Activated CD8-positive, alpha-beta memory T cell treated with anti-CD3 and anti-CD28 coated beads for 24 hours (primary cell): ENCODE measurements around the gene C2orf66.

Source experiments
- DNase-seq: peaks from one replicate; pipeline ENCODE4 v3.0.0-alpha.2; 2020

C2orf66 gene

DNA sequence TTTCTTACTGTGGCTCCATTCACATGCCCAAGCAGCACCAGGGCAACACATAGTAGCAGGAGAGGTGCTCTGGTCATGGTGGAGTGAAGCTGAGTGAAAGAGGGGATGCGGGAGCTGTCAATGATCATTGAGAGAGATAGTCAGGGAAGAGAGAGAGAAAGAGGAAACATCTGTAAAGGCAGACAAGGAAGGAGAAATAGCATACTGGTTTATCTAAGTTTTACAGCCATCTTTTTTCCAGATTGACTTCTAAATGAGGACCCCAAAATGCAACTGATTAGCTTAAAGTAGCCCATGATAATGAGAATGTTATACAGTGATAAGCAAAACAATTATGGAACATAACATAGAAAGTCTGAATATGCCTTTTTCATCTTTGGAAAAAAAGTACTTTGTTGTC is at the start of gene C2orf66:
Gene C2orf66, minus strand, starts transcription at position 96 of the 400 bp plus-strand sequence. Its CDS starts 19 bp downstream, at position 77.
- no peak for DNase-seq

DNA sequence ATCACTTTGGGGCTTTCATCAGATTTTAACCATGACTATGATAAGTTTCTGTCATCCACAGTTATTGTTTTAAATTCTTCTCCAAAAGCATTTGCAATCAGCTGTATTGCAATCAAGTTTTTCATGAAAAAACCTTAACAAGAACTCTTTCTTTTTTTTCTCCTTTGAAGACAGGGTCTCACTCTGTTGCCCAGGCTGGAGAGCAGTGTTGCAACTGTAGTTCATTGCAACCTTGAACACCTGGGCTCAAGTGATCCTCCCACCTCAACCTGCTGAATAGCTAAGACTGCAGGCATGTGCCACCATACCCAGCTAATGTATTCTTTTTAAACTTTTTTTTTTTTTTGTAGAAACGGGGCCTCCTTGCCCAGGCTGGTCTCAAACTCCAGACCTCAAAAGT is 45.5 kb upstream of the C2orf66 start:
- no peak for DNase-seq

DNA sequence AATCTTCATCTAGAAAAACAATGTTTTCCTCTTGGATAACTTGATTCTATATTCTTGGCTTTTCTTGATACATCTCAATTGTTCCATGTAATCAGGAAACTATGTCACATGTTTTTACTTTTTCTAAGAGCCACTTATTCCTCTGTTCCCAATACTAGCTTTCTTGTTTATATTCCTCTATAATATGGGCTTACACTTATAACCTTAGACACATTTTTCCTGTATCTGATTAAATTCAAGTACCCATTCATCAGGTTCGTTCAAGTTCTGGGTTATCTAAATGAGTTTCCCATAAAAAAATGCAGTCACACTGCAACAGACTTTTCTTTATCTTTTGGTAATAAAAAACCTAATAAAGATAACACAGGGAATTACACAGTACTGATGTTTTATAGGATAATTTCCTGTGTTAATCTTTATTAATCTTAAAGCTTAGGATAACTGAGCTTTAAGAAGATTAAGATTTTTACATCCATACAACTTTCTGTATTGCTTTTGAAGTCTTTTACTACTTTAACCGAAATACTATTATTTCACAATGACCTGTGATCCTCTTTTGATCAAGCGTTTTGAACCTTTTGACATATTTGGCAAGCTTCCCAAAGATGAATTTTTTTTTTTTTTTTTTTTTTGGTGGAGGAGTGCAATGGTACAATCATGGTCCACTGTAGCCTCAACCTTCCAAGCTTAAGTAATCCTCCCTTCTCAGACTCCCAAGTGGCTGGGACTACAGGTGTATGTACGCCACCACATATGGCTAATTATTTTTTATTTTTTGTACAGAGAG is 44.3 kb upstream of the C2orf66 start:
- DNase-seq, result no peak

DNA sequence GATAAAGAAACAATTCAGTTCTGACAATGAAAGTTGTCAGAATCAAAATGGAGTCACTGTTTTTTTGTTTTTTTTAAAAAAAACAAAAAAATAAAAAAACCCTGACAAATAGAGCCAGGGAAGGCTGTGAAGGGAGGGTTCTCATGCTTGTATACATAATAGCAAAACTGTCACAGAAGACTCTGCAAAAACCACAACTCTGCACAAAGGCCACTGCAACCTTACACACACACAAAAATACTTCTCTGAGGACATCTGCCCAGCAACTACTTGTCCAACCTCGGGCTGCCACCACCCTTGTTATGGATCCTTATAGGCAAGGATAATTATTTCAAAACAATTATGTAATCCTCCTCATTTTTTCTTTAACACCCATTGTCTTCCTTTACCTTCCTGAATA is 41.9 kb upstream of the C2orf66 start:
- no peak for DNase-seq

DNA sequence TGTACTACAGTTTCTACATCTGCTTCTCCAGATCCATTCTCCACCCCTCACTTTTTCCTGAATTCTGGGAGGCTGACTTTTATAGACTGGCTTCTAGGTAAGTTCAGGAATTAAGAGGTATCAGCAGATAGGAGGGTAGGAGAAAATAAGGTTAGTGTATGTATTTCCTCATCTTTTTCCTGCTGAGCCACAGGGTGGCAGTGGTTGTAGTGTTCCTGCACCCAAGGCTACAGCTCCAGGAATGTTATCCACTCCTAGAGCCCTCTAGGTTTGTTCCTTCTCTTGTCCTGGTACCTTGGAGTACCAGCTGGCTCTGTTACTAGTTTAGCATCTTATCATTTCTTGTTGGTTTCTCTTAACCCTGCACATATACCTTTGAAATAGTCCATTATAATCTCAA is 40.7 kb upstream of the C2orf66 start:
- DNase-seq, result no peak

DNA sequence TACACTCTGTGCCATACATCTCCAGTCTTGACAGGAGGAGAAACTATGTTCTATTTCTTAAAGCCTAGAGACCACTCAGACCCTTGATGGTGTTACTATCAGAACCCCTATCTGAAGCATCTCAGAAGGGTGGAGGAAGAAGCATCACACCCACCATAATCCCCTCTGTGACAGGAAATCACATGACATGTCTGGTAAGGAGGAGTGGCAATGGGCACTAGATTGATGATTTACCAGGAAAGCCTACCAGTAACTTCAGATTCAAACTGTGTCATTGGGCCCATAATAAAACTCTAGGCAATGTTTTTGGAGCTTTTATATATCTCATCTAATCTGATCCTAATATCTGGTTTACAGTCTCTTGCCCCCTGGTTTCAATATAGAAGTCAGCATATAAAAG is 37.1 kb upstream of the C2orf66 start:
- no peak for DNase-seq

DNA sequence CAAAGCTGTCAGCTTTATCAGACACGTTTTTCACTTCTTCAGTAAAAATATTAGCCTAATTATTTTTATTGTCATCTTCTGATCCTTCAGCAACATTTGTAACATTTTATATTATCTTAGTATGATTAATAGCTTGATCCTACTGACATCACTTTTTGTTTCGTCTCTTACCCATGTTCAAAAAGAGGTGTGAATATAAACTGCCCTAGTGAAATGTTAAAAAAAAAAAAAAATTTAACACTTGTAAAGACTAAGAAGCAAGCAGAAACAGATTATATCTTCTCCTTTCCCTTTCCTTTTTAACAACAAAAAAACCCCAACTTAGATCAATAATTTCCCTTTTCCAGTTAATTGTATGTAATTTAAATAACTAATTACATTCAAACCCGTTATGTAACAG is 36.2 kb upstream of the C2orf66 start:
- DNase-seq, result no peak

DNA sequence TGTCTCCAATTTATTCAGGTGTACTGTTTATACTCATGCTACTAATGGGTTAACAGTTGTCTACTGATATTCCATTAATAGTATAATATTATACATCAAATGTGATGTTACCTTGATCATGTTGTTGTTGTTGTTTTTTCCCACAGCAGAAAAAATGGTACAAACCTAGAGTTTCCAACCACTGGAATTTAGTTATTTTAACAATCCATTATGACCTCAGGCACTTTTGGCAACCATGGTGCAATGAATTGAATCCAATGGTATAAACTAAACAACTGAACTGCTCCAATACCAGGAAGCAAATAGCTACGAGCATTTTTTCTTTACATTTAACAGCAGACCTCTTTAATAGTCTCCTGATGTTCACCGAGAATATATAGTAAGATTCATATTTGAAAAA is 31.0 kb upstream of the C2orf66 start:
- no peak for DNase-seq

DNA sequence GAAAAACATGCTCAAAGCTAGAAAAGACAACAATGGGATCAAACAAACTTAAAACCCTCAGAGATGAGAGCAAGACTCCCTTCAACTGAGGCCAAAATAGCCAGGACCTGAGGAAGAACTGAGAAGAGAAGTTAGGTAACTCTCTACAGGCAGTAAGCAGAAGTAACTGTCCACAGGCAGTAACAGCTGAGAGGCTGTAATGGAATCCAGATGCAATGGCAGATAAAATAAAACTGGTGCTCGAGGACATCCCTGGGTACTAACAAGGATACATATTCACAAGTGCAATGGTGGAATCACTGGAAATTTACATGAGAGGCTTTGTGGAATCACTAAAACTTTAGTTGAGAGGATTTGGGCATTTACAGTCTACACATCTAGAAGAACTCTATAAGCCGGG is 30.4 kb upstream of the C2orf66 start:
- no peak for DNase-seq

DNA sequence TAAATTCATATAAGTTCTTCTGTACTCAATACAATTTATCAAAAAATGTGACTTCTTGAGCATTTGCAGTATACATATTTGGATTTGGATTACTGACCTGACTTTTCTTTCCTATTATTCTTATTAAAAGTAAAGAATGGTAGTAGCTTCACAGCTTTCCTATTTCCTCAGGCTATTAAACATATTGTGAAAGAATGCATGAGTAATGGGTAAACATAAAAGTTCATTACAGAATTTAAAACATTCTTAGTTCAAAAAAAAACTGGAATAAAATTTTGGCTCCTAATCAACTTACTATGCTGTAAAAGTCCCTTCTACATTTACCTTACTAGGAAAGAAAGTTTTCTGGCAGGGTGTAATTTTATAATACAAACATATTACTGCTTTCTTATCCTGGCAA is 27.3 kb upstream of the C2orf66 start:
- no peak for DNase-seq

DNA sequence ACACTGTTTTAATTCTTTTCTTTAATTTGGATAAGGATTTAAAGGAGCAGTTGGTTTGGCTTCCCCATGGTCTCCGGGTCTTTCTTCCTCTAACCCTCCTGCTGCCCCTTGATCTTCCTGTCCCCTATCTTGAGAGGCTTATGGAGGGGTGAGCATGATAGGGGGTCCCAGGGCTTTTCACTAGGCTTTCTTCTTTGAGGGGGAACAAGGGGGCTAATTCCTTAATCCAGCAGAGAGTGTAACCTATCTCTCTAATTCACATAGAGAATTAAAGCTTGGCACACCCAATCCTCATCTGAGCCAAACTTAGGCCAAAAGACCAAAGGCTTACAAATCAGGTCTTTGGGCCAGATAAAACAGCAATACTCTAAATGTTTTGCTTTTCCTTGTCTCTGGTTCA is 21.5 kb upstream of the C2orf66 start:
- no peak for DNase-seq

DNA sequence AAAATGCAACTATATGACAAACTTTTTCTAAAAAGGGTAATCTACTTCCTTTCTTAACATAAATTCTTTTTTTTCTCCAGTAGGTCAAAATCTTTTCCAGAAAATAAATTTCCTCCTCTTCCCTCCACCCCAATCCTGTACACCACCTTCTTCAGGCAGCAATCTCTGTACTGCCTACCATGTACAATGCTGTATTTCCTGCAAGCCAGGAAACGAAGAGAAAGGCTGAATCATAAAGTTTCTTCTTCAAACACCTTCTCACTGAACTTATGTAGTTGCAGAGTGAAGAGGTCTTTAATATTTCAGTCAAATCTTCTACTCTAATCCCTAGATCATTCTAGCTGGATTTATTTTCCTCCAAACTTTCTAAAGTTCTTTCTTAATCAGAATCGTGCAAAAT is 18.2 kb upstream of the C2orf66 start:
- DNase-seq, result no peak

DNA sequence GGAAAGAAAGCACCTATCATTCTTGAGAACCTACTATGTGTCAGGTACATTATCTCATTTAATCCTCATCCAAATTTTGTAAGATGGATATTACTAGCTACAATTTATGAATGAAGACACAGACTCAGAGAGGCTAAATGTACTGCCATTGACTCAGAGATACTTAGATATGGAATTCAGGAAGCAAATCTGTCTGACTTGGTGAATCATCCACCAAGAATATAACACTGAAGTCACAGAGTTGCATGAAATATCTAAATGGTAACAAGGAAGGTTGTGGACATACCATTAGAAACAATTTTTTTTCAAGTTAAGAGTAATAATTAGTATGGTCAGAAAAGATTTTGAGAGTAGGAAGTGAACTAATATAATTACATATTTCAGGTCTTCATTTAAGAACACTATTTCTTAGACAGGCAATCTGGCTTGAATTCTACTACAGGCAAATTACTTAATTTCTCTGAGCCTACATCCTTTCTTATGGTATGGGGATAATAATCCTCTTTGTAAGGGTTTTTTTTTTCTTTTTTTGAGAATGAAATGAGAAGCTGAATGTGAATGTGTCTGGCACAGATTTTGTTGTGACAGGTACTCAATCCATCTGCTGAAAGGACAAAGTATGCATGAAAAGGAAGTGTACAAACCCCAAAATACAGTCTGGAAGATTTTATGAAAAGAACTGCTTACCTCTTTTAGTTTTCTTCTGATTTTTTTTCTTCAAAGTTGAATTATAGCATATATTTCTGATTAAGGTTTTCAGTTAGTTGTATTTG is 14.8 kb upstream of the C2orf66 start:
- DNase-seq, result no peak

DNA sequence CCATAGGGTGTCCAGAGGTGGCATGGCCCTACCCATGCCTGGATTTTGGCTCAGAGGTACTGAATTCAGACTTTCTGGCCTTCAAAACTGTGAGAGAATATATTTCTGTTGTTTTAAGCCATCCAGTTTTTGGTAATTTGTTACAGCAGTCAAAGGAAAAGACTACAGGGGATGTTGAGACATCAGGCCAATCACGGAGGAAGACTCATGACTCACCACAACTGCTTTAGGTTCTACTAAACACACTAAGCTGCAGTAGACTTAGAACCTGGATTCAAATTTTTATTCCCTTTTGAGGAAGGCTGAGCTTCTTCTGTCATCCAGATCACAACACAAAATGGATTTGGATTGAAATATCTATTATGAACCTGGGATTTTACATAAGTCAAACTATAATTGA is 12.0 kb upstream of the C2orf66 start:
- no peak for DNase-seq

DNA sequence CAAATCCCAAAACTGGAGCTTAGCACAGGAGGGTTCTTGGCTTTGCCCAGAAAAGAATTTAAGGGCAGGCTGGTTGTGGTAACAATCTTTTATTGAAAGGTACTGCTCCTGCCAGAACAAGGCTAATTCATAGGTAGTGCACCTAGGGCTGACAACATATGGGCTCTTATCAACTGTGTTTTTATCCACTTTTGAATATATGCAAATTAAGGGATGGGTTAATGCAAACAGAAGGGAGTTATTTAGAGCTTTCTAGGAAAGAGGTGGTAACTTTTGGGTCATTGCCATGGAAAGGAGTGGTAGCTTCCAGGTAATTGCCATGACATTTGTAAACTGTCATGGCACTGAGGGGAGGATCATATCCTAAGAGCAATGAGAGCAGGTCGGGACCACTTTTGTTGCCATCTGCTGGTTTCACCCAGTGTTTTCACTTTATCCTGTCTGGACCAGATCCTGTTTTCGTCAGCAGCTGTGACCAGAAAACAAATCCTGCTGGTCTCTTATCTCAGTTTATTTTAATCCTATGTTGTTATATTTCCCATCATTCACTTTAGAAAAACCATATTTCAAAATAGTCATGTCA is 981 bp downstream of the C2orf66 start:
- no peak for DNase-seq

DNA sequence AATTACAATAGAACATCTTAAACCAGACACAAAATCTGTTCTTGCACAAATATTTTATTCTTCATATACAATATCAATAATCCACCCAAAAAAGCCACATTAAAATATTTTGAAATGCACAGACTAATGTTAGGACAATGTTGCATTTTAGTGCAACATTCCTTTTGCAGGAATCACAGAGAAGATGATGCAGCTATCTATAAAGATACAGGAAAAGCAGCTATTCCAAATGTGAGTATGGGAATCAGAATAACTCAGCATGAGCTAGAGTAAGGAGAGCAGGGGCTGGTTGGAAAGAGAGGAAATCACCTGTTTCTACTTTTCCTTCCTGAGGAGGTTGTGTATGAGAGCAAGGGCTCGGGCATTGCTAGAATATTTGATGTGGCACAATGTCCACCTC is 4.8 kb downstream of the C2orf66 start:
- DNase-seq, result no peak

DNA sequence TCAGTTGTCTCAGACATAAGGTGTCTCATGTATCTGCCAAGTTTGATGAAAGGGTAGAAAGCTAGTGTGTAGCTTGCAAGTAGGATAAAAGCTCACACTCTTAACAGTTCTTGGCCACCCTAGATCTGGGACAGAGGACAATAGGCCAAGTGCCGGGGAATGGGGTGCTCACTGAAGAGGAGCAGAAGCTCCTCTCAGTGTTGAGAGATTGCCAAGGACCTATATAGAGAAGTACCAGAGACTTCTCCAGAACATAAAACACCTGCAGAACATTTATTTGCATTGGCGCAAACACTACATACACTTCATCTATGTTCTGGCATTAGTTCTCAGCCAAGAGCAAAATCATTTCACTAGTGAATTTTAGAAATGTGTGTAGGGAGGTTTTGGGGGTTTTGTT is 6.8 kb downstream of the C2orf66 start:
- DNase-seq, result no peak

DNA sequence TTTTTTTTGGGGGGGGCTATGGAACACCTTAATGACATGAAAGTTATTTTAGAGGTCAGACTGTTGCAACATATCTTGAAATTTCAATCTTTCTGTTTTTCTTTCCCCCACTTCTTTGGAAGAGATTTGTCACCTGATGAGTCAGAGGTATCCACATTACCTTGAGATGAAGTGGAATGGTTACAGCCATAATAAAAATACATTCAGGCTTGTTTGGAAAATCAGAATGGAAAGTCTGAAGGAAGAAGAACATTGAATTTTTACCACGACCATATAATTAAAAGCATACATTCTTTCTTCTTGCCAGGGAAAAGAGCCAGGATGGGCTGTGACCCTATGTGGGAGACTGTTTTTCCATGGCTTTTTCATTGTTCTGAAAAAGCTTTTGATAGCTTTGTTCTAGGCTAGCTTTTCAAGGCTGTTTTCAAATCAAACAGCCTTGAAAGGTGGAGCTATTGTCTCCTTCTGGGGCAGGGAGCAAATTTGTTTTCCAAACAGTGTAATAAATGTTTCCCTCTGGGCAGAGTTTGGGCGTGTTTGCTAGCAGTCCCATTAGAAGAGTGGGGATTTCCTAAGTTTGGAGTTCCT is 7.4 kb downstream of the C2orf66 start:
- no peak for DNase-seq

DNA sequence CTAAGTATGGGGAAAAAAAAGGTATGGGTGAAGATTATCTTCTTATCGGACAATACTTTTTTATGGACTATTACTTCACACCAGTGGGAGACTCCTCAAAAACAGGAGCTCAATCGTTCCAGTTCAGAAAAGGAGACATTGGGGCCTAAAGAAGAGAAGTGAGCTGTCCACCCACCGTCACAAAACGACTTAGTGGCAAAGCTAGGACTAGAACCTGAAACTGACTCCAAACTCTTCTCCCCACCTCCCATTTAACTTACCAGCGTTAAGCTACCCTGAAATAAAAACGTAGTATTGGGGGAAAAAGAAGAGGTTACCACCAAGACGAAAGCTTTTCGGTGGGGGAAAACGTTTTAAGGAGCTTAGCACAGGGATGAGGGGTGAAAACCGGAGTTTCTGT is 10.2 kb downstream of the C2orf66 start:
- no peak for DNase-seq

DNA sequence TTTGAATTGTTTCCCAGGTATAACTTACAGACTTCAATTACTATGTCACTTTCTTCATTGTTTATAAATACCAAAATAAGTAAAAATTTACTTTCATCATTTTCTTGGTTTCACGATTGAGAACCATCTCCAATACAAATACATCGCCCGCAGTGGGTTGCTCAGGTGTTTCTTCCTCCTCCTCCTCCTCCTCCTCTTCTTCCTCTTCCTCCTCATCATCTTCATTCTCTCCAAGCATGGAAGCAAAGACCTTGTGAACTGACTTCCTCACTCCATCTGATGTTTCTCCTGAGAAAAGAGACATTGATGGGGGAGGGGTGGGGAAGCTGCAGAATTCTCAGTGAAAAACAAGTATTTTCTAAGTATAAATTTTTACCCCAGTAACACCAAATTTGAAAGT is 16.3 kb downstream of the C2orf66 start:
- no peak for DNase-seq

DNA sequence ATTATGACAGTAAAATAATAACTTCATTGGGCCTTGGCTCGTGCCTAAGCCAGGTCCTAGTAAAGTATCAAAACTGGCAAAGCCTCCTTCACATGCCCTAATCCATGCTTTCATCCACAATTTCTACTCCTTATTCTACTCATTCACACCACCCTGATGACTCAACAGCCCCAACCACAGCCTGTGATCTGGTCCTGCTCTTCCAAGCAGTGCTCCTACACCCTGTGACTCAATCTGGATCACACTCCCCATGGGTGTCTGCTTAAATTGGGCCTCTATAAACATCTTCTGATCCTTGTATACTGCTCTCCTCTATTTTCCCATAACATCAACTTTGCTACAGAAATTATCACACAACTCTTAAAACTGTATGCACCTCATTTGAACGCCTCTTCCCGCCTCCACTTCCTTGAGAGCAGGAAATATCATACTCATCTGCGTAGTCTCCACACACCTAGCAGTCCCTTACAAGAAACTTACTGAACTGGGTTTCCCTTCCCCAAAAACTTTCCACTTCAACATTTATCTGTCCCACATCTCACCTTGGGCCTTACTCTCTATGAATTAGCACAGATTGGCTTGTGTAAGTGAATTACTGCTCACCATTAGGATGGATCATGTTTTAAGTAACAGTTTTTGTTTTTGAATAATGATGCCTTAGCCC is 25.6 kb downstream of the C2orf66 start:
- DNase-seq, result no peak

DNA sequence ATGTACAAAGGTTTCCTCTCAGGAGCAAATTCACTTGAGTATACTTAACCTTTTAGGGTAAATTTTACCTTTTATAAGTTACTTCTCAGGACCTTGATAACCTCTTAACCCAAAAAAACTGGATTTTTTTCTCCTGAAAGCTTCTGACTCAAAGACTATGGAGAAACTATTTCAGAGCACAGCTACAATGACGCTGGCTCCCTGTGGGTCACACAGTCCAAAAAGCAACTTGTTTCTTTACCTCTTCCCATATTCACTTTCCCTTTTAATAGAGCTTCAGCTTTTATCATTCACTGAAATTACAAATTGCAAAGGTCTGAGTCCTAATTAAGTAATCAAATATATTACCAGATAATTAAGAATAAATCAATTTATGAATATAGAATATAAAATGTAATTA is 42.1 kb downstream of the C2orf66 start:
- no peak for DNase-seq

DNA sequence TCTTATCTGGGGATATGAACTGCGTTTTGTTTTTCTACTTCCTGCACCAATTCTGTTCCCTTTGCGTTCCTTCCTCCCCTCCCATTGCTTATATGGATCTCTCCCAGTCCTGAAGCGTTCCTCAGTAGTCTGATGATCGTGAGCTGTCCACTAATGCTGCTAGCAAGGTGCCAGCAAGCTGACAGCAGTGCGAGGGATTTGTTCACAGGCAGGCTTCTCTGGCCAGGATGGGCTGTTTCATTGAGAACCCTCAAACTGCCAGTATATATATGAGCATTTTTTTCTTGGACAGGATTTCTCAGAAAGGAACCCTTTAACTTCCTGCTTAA is 49.8 kb downstream of the C2orf66 start:
- DNase-seq, result no peak
